H9 (cell line): ENCODE data around the gene L3MBTL4. TPM values are rescaled to one million over a fixed set of nuclear protein-coding genes. Genes with fewer than 3 reads are reported as not detected.

ENCODE experiments used
- DNase-seq: peaks from one replicate; pipeline ENCODE4 v3.0.0-alpha.2; 2017
- H2AFZ ChIP-seq: one replicate; pipeline ENCODE4 v1.6.1; 2013; ENCODE audit warnings: mild to moderate bottlenecking, low read length, control low read depth, moderate library complexity
- H2AK5ac ChIP-seq: 2 replicates; pipeline ENCODE4 v1.6.1; 2013; ENCODE audit warnings: low read length, control low read depth, mixed read lengths; ENCODE audit not compliant: insufficient read length
- H2BK120ac ChIP-seq: one replicate; pipeline ENCODE4 v1.6.1; 2013; ENCODE audit warnings: low read depth, mild to moderate bottlenecking, low read length, control low read depth, inconsistent platforms; ENCODE audit not compliant: poor library complexity, severe bottlenecking
- H2BK12ac ChIP-seq: 2 replicates; pipeline ENCODE4 v1.6.1; 2013; ENCODE audit warnings: low read length, control low read depth, mixed read lengths, low read depth; ENCODE audit not compliant: insufficient read length
- H2BK15ac ChIP-seq: 2 replicates; pipeline ENCODE4 v1.6.1; 2013; ENCODE audit warnings: low read depth, low read length, control low read depth
- H2BK20ac ChIP-seq: one replicate; pipeline ENCODE4 v1.6.1; 2013; ENCODE audit warnings: low read depth, mild to moderate bottlenecking, low read length, control low read depth, inconsistent platforms; ENCODE audit not compliant: poor library complexity, severe bottlenecking
- H2BK5ac ChIP-seq: 2 replicates; pipeline ENCODE4 v1.6.1; 2013; ENCODE audit warnings: low read length, control low read depth, mixed read lengths; ENCODE audit not compliant: insufficient read length
- H3K14ac ChIP-seq: 2 replicates; pipeline ENCODE4 v1.6.1; 2013; ENCODE audit warnings: low read length, control low read depth; ENCODE audit not compliant: insufficient read depth
- H3K18ac ChIP-seq: 2 replicates; pipeline ENCODE4 v1.6.1; 2013; ENCODE audit warnings: low read depth, mild to moderate bottlenecking, mixed read lengths, low read length, control low read depth; ENCODE audit not compliant: insufficient read length
- H3K23ac ChIP-seq: 2 replicates; pipeline ENCODE4 v1.6.1; 2013; ENCODE audit warnings: low read length, control low read depth, mixed read lengths, low read depth; ENCODE audit not compliant: insufficient read length
- H3K23me2 ChIP-seq: 2 replicates; pipeline ENCODE4 v1.6.1; 2013; ENCODE audit warnings: low read depth, mild to moderate bottlenecking, mixed read lengths, low read length, control low read depth; ENCODE audit not compliant: insufficient read length, poor library complexity, severe bottlenecking
- H3K27ac ChIP-seq: 2 replicates; pipeline ENCODE4 v1.5.1; 2013; ENCODE audit warnings: low read length, control low read depth, mixed read lengths, low read depth; ENCODE audit not compliant: insufficient read length
- H3K27me3 ChIP-seq: 2 replicates; pipeline ENCODE4 v1.6.1; 2013; ENCODE audit warnings: low read length, control low read depth, inconsistent platforms; ENCODE audit not compliant: insufficient read depth
- H3K4ac ChIP-seq: 2 replicates; pipeline ENCODE4 v1.6.1; 2013; ENCODE audit warnings: low read depth, mild to moderate bottlenecking, control low read depth, inconsistent platforms, low read length, moderate library complexity
- H3K4me1 ChIP-seq: 2 replicates; pipeline ENCODE4 v1.6.1; 2013; ENCODE audit warnings: low read length, control low read depth, inconsistent platforms; ENCODE audit not compliant: insufficient read depth
- H3K4me2 ChIP-seq: 2 replicates; pipeline ENCODE4 v1.6.1; 2013; ENCODE audit warnings: low read length, control low read depth, mixed read lengths; ENCODE audit not compliant: insufficient read length, insufficient read depth
- H3K56ac ChIP-seq: 2 replicates; pipeline ENCODE4 v1.6.1; 2013; ENCODE audit warnings: low read depth, mild to moderate bottlenecking, mixed read lengths, low read length, control low read depth; ENCODE audit not compliant: insufficient read length
- H3K79me1 ChIP-seq: 2 replicates; pipeline ENCODE4 v1.6.1; 2013; ENCODE audit warnings: low read depth, mild to moderate bottlenecking, moderate library complexity, low read length, control low read depth, inconsistent platforms; ENCODE audit not compliant: insufficient read depth, poor library complexity, severe bottlenecking
- H3K79me2 ChIP-seq: 2 replicates; pipeline ENCODE4 v1.6.1; 2013; ENCODE audit warnings: low read length, control low read depth, inconsistent platforms; ENCODE audit not compliant: insufficient read depth
- H3K9ac ChIP-seq: 2 replicates; pipeline ENCODE4 v1.6.1; 2013; ENCODE audit warnings: low read length, control low read depth, mixed read lengths; ENCODE audit not compliant: insufficient read length; ENCODE audit errors: extremely low read depth
- H3K9me3 ChIP-seq: one replicate; pipeline ENCODE4 v1.6.1; 2013; ENCODE audit warnings: low read depth, low read length, inconsistent platforms; ENCODE audit not compliant: control insufficient read depth
- H3T11ph ChIP-seq: one replicate; pipeline ENCODE4 v1.6.1; 2013; ENCODE audit warnings: mild to moderate bottlenecking, low read length, control low read depth, inconsistent platforms
- H4K20me1 ChIP-seq: one replicate; pipeline ENCODE4 v1.6.1; 2013; ENCODE audit not compliant: control insufficient read depth, insufficient read length, insufficient read depth
- H4K5ac ChIP-seq: 2 replicates; pipeline ENCODE4 v1.6.1; 2013; ENCODE audit warnings: low read depth, mild to moderate bottlenecking, mixed read lengths, low read length, control low read depth; ENCODE audit not compliant: insufficient read length
- H4K8ac ChIP-seq: replicated peaks from 2 replicates; pipeline ENCODE4 v1.6.1; 2013; ENCODE audit warnings: low read length, control low read depth, mixed read lengths, low read depth; ENCODE audit not compliant: insufficient read length
- H4K91ac ChIP-seq: 2 replicates; pipeline ENCODE4 v1.6.1; 2013; ENCODE audit warnings: low read depth, mild to moderate bottlenecking, moderate library complexity, mixed read lengths, low read length, control low read depth; ENCODE audit not compliant: insufficient read length
- H3K27ac Mint-ChIP-seq, 3 experiments: 2 replicates in 2 of 3; 3 replicates in 1 of 3; pipeline ENCODE4 v1.8.0; 2020 to 2021; ENCODE audit warnings: mixed read lengths in 3 of 3, mild to moderate bottlenecking in 1 of 3, moderate library complexity in 1 of 3
- H3K27me3 Mint-ChIP-seq: 2 replicates; pipeline ENCODE4 v1.8.0; 2021; ENCODE audit warnings: low read depth, mild to moderate bottlenecking, moderate library complexity, mixed read lengths
- H3K36me3 Mint-ChIP-seq, 3 experiments: 2 replicates in 2 of 3; 3 replicates in 1 of 3; pipeline ENCODE4 v1.8.0; 2020 to 2021; ENCODE audit warnings: low read depth in 3 of 3, mixed read lengths in 3 of 3; ENCODE audit not compliant: insufficient read depth in 1 of 3
- H3K4me1 Mint-ChIP-seq, 2 experiments: 2 replicates each; pipeline ENCODE4 v1.8.0; 2020; ENCODE audit warnings: mixed read lengths in 2 of 2
- H3K4me3 Mint-ChIP-seq, 2 experiments: 2 replicates in 1 of 2; 3 replicates in 1 of 2; pipeline ENCODE4 v1.8.0; 2020 to 2021; ENCODE audit warnings: mild to moderate bottlenecking in 2 of 2, mixed read lengths in 2 of 2, moderate library complexity in 1 of 2
- H3K9me3 Mint-ChIP-seq, 2 experiments: 2 replicates in 1 of 2; 3 replicates in 1 of 2; pipeline ENCODE4 v1.8.0; 2020; ENCODE audit warnings: mild to moderate bottlenecking in 2 of 2, mixed read lengths in 2 of 2, moderate library complexity in 1 of 2
- CTCF ChIP-seq: fragments of 200-600 bp; sonication (generic); conservative IDR thresholded peaks from 3 replicates; pipeline ENCODE4 v1.8.0; 2021; ENCODE audit warnings: antibody characterized with exemption, mild to moderate bottlenecking
- WGBS: extraction: QIAGEN DNeasy Blood & Tissue Kit; methylation state at CpG from one replicate; pipeline ENCODE4 v1.1.7; 2013; ENCODE audit warnings: missing lambda C conversion rate, low lambda C conversion rate, mixed read lengths; ENCODE audit not compliant: insufficient read length; ENCODE audit errors: extremely low coverage; 5-methylcytosine and 5-hydroxymethylcytosine counted together
- total RNA-seq: library from RNA; stranded (reverse); gene quantifications from 2 replicates; pipeline ENCODE4 v1.2.1, GENCODE V29; 2021

The L3MBTL4 gene
- total RNA-seq, 1 experiment from 2014 or later = 1.9 TPM

- H3K18ac ChIP-seq = no peak overlapping the region
- peaks cover 48 to 49% of the 10 kb centered on the region in 2 experiments for H3K4me1 Mint-ChIP-seq
- no CpG with 5 or more reads among the region's 1 CpG for WGBS
Observed at GRCh38 chr18:5997361-5997760, 417.4 kb downstream of the L3MBTL4 start.

More at GRCh38 chr18:5997361-5997760, 417.4 kb downstream of the L3MBTL4 start:
- no peak overlapping the region for H3K23ac ChIP-seq
- no peak overlapping the region for H3K4me2 ChIP-seq
- H2BK15ac ChIP-seq = no peak overlapping the region
- no peak overlapping the region for H4K8ac ChIP-seq
- H4K20me1 ChIP-seq = no peaks in the 10 kb centered on the region
- no peak overlapping the region for H3K27ac ChIP-seq
- no peaks in the 10 kb centered on the region for H3K23me2 ChIP-seq
- H3K79me2 ChIP-seq = no peaks in the 10 kb centered on the region
- peak overlapping the region; percentile 13; the same call in 1 of the 2 replicates for H3K14ac ChIP-seq
- H2BK12ac ChIP-seq = no peak overlapping the region
- H3K9me3 Mint-ChIP-seq = peaks cover 7 to 9% of the 10 kb centered on the region in 2 experiments; a peak in 4 of 5 replicates
- peak overlapping the region in 1 of 3 experiments; percentile 55; a peak in 1 of 7 replicates for H3K27ac Mint-ChIP-seq
- no peak overlapping the region for H2BK20ac ChIP-seq
- no peak overlapping the region for H3K9ac ChIP-seq
- peaks cover 4% of the 10 kb centered on the region for H3K27me3 Mint-ChIP-seq
- no peaks in the 10 kb centered on the region for H3K9me3 ChIP-seq
- H3K79me1 ChIP-seq = no peaks in the 10 kb centered on the region
- no peak overlapping the region for H2AK5ac ChIP-seq
- H2BK120ac ChIP-seq = peak overlapping the region; percentile 11
- no peak overlapping the region for H4K5ac ChIP-seq
- DNase-seq = no peak
- H3K4me1 ChIP-seq = peaks cover 18% of the 10 kb centered on the region; the same call in 1 of the 2 replicates
- no peak overlapping the region for H3T11ph ChIP-seq
- TF ChIP-seq CTCF = no peak
- peaks cover 4 to 12% (median 10%) of the 10 kb centered on the region in 3 experiments; a peak in 5 of 7 replicates for H3K36me3 Mint-ChIP-seq
- no peak overlapping the region for H4K91ac ChIP-seq
- H2BK5ac ChIP-seq = no peak overlapping the region
- no peak overlapping the region for H3K56ac ChIP-seq
- H3K4me3 Mint-ChIP-seq = no peak overlapping the region; a peak in 1 of 5 replicates
- no peak overlapping the region for H2AFZ ChIP-seq
- H3K4ac ChIP-seq = no peak overlapping the region
- H3K27me3 ChIP-seq = no peaks in the 10 kb centered on the region
